Panc1 (cell line): Measurements from ENCODE around the gene GALNT13.

Experiments
- POLR2AphosphoS5 ChIP-seq: IDR thresholded peaks from 2 replicates; pipeline ENCODE4 v1.6.1; 2012; ENCODE audit warnings: mild to moderate bottlenecking, low read depth, low read length, moderate library complexity
- TF ChIP-seq, protein P1 (sequence below): fragments of 450-650 bp; IDR thresholded peaks from 2 replicates; pipeline ENCODE4 v1.5.1; 2017; ENCODE audit warnings: mild to moderate bottlenecking
- TF ChIP-seq, protein P2 (sequence below), 2 experiments: IDR thresholded peaks; 2 replicates each; pipeline ENCODE4 v1.6.1; 2011 to 2012; ENCODE audit warnings: low read depth in 2 of 2, control low read depth in 1 of 2, low read length in 1 of 2, mild to moderate bottlenecking in 1 of 2, moderate library complexity in 1 of 2; ENCODE audit not compliant: insufficient read depth in 1 of 2

- TF ChIP-seq, protein P1, sequence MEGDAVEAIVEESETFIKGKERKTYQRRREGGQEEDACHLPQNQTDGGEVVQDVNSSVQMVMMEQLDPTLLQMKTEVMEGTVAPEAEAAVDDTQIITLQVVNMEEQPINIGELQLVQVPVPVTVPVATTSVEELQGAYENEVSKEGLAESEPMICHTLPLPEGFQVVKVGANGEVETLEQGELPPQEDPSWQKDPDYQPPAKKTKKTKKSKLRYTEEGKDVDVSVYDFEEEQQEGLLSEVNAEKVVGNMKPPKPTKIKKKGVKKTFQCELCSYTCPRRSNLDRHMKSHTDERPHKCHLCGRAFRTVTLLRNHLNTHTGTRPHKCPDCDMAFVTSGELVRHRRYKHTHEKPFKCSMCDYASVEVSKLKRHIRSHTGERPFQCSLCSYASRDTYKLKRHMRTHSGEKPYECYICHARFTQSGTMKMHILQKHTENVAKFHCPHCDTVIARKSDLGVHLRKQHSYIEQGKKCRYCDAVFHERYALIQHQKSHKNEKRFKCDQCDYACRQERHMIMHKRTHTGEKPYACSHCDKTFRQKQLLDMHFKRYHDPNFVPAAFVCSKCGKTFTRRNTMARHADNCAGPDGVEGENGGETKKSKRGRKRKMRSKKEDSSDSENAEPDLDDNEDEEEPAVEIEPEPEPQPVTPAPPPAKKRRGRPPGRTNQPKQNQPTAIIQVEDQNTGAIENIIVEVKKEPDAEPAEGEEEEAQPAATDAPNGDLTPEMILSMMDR, result no peak
- TF ChIP-seq, protein P2, sequence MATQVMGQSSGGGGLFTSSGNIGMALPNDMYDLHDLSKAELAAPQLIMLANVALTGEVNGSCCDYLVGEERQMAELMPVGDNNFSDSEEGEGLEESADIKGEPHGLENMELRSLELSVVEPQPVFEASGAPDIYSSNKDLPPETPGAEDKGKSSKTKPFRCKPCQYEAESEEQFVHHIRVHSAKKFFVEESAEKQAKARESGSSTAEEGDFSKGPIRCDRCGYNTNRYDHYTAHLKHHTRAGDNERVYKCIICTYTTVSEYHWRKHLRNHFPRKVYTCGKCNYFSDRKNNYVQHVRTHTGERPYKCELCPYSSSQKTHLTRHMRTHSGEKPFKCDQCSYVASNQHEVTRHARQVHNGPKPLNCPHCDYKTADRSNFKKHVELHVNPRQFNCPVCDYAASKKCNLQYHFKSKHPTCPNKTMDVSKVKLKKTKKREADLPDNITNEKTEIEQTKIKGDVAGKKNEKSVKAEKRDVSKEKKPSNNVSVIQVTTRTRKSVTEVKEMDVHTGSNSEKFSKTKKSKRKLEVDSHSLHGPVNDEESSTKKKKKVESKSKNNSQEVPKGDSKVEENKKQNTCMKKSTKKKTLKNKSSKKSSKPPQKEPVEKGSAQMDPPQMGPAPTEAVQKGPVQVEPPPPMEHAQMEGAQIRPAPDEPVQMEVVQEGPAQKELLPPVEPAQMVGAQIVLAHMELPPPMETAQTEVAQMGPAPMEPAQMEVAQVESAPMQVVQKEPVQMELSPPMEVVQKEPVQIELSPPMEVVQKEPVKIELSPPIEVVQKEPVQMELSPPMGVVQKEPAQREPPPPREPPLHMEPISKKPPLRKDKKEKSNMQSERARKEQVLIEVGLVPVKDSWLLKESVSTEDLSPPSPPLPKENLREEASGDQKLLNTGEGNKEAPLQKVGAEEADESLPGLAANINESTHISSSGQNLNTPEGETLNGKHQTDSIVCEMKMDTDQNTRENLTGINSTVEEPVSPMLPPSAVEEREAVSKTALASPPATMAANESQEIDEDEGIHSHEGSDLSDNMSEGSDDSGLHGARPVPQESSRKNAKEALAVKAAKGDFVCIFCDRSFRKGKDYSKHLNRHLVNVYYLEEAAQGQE (IDR thresholded peaks at IDR 0.05; ENCODE audit: insufficient read depth in 1 of 2, low read depth in 2 of 2, low read length in 1 of 2), result no peak
- no peak for TF ChIP-seq POLR2AphosphoS5
These were observed 420.2 kb downstream of the GALNT13 start for GRCh38 chr2:154291927-154292326.
